ENCODE data around the gene PCDHGB3.
A peak's percentile ranks its signal among the peaks of the same experiment; 100 is the strongest.
"Not testable (repeated sequence)": the region's sequence is repeated elsewhere in the genome, so short reads cannot be mapped to it uniquely, and the experiment has no call there.

PCDHGB3 gene

DNA sequence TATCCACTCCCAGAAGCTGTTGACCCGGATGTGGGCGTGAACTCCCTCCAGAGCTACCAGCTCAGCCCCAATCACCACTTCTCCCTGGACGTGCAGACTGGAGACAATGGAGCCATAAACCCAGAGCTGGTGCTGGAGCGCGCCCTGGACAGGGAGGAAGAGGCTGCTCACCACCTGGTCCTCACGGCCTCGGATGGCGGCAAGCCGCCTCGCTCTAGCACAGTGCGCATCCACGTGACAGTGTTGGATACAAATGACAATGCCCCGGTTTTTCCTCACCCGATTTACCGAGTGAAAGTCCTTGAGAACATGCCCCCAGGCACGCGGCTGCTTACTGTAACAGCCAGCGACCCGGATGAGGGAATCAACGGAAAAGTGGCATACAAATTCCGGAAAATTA lies 23.2 kb downstream of the PCDHGB3 start:
- DNase-seq = no peak

DNA sequence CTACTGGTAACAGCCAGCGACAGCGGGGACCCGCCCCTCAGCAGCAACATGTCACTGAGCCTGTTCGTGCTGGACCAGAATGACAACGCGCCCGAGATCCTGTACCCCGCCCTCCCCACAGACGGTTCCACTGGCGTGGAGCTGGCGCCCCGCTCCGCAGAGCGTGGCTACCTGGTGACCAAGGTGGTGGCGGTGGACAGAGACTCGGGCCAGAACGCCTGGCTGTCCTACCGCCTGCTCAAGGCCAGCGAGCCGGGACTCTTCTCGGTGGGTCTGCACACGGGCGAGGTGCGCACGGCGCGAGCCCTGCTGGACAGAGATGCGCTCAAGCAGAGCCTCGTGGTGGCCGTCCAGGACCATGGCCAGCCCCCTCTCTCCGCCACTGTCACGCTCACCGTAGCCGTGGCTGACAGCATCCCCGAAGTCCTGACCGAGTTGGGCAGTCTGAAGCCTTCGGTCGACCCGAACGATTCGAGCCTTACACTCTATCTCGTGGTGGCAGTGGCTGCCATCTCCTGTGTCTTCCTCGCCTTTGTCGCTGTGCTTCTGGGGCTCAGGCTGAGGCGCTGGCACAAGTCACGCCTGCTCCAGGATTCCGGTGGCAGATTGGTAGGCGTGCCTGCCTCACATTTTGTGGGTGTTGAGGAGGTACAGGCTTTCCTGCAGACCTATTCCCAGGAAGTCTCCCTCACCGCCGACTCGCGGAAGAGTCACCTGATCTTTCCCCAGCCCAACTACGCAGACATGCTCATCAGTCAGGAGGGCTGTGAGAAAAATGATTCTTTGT lies 24.6 kb downstream of the PCDHGB3 start:
- DNase-seq = not testable (repeated sequence)

DNA sequence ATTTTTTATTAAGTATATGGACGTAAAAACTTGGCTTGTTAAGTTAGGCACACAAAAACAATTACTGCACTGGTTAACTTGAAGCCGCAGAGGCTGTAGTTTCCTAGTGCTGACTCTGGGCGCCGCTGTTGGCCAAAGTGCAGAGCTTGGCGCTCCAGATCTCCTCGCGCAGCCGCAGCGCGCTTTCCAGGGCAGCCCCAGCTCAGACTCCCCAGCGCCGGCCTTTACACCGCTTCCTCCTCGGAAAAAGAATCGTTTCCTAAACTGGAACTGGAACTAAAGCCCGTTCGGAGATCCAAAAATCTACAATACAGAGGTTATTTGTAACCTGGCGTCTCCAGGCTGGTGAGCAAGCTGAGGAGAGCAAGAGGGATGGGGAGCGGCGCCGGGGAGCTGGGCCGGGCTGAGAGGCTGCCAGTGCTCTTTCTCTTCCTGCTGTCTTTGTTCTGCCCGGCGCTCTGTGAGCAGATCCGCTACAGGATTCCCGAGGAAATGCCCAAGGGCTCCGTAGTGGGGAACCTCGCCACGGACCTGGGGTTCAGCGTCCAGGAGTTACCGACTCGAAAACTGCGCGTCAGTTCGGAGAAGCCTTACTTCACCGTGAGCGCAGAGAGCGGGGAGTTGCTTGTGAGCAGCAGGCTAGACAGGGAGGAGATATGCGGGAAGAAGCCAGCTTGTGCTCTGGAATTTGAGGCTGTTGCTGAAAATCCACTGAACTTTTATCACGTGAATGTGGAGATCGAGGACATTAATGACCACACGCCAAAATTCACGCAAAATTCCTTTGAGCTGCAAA lies 27.9 kb downstream of the PCDHGB3 start, which contains the start of gene PCDHGB5:
TSS of gene PCDHGB5 (plus strand) at position 192 of the 796 bp plus-strand sequence. CDS start at position 373, 181 bp downstream.
- peak; percentile 61 for DNase-seq

DNA sequence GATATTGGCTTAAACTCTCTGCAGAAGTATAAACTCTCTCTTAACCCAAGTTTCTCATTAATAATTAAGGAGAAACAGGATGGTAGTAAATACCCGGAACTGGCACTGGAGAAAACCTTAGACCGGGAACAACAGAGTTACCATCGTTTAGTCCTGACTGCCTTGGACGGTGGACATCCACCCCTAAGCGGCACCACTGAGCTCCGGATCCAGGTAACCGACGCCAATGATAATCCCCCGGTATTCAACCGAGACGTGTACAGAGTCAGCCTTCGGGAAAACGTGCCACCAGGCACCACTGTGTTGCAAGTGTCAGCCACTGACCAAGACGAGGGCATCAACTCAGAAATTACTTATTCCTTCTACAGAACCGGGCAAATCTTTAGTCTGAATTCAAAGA lies 28.6 kb downstream of the PCDHGB3 start:
- DNase-seq = no peak

DNA sequence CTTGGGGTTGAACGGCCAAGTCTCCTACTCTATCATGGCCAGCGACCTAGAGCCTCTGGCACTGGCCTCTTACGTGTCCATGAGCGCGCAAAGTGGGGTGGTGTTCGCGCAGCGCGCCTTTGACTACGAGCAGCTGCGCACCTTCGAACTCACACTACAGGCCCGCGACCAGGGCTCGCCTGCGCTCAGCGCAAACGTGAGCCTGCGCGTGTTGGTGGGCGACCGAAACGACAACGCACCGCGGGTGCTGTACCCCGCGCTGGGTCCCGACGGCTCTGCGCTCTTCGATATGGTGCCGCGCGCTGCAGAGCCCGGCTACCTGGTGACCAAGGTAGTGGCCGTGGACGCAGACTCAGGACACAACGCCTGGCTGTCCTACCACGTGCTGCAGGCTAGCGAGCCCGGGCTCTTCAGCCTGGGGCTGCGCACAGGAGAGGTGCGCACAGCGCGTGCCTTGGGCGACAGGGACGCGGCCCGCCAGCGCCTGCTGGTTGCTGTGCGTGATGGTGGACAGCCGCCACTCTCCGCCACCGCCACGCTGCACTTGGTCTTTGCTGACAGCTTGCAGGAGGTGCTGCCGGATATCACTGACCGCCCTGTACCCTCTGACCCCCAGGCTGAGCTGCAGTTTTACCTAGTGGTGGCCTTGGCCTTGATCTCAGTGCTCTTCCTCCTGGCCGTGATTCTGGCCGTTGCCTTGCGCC lies 29.7 kb downstream of the PCDHGB3 start:
- no peak for DNase-seq

DNA sequence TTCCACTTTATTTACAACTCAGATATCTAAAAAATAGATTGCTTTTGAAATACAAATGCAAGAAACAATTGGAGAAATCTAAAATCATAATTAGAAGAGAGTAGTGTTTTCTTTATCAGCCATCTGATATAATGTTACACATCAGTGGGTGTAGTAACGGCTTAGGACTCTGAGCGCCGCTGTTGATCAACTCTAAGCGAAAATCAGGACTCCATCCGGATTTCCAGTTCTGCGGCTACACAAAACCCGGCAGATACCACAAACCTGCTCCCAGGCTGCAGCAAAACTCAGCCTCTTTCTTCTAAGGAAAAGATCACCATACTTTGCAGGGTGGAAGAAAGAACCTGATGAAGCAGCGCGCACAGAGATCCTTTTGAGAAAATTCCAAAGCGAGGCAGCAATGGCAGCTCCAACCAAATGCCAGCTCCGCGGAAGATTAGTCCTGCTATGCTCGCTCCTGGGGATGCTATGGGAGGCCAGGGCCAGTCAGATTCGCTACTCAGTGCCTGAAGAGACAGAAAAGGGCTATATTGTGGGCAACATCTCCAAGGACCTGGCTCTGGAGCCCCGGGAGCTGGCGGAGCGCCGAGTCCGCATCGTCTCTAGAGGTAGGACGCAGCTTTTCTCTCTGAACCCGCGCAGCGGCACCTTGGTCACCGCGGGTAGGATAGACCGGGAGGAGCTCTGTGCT lies 32.7 kb downstream of the PCDHGB3 start, which contains the start of gene PCDHGA9:
TSS of gene PCDHGA9 (plus strand) at position 226 of the 691 bp plus-strand sequence. CDS start at position 401, 175 bp downstream.
- DNase-seq = peak; percentile 30

DNA sequence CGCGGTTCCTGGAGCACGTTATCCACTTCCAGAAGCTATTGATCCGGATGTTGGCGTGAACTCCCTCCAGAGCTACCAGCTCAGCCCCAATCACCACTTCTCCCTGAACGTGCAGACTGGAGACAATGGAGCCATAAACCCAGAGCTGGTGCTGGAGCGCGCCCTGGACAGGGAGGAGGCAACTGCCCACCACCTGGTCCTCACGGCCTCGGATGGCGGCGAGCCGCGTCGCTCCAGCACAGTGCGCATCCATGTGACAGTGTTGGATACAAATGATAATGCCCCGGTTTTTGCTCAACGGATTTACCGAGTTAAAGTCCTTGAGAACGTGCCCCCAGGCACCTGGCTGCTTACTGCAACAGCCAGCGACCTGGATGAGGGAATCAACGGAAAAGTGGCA lies 33.3 kb downstream of the PCDHGB3 start:
- no peak for DNase-seq

DNA sequence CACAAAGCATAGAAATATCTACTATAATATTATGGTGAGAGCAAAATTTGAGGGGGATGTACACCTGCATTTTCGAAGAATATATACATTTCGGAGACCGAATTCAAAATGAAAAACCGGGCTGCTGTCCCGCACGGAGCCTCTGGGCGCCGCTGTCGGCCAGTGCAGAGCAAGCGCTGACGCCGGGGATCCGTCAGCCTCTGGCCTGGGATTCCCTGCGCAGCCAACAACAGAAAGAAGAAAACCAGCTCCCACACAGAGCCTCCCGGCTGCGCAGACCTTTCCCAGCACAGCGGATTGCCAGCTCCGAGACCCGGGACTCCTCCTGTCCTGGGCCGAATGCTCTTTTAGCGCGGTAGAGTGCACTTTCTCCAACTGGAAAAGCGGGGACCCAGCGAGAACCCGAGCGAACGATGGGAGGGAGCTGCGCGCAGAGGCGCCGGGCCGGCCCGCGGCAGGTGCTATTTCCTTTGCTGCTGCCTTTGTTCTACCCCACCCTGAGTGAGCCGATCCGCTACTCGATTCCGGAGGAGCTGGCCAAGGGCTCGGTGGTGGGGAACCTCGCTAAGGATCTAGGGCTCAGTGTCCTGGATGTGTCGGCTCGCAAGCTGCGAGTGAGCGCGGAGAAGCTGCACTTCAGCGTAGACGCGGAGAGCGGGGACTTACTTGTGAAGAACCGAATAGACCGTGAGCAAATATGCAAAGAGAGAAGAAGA lies 37.9 kb downstream of the PCDHGB3 start, which contains the start of gene PCDHGB6:
TSS of gene PCDHGB6 (plus strand) at position 232 of the 716 bp plus-strand sequence. CDS start at position 414, 182 bp downstream.
- DNase-seq = not testable (repeated sequence)

DNA sequence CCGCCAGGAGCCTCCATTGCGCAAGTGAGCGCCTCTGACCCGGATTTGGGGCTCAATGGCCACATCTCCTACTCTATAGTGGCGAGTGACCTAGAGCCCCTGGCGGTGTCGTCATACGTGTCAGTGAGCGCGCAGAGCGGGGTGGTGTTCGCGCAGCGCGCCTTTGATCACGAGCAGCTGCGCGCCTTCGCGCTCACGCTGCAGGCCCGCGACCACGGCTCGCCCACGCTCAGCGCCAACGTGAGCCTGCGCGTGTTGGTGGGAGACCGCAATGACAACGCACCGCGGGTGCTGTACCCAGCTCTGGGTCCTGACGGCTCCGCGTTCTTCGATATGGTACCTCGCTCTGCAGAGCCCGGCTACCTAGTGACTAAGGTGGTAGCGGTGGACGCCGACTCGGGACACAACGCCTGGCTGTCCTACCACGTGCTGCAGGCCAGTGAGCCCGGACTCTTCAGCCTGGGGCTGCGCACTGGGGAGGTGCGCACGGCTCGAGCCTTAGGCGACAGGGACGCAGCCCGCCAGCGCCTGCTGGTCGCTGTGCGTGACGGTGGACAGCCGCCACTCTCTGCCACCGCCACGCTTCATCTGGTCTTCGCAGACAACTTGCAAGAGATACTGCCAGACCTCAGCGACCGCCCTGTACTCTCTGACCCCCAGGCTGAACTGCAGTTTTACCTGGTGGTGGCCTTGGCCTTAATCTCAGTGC lies 39.7 kb downstream of the PCDHGB3 start:
- DNase-seq = no peak

DNA sequence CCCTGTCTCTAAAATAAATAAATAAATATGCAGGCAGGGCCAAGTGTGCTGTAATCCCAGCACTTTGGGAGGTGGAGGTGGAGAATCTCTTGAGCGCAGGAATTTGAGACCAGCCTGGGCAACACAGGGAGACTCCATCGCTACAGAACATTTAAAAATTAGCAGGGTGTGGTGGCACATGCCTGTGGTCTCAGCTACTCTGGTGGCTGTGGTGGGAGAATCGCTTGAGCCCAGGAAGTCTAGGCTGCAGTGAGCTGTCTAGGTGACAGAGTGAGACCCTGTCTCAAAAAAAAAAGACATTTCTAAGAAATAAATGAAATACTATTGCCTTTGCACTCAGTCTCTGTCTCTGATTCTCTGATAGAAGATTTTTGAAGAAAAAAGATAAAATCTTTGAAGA lies 41.5 kb downstream of the PCDHGB3 start:
- no peak for DNase-seq

DNA sequence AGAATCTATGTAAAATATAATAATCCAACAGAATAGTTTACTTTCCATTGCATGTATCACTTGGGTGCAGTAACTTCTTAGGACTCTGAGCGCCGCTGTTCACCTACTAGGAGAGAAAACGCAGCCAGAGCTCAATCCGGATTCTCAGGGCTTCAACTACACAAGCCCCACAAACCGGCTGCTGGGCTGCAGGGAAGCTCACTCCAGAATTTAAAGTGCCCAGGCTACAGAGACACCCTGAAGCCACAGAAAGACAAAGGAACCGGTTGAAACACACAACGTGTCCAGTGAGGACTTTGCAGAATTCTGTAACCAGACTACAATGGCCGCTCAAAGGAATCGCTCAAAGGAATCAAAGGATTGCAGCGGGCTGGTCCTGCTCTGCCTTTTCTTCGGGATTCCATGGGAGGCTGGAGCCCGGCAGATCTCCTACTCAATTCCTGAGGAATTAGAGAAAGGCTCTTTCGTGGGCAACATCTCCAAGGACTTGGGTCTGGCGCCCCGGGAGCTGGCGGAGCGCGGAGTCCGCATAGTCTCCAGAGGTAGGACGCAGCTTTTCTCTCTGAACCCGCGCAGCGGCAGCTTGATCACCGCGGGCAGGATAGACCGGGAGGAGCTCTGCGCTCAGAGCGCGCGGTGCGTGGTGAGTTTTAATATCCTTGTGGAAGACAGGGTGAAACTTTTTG lies 43.0 kb downstream of the PCDHGB3 start, which contains the start of gene PCDHGA10:
TSS of gene PCDHGA10 (plus strand) at position 134 of the 686 bp plus-strand sequence. CDS start at position 323, 189 bp downstream.
- peak; percentile 69 for DNase-seq

DNA sequence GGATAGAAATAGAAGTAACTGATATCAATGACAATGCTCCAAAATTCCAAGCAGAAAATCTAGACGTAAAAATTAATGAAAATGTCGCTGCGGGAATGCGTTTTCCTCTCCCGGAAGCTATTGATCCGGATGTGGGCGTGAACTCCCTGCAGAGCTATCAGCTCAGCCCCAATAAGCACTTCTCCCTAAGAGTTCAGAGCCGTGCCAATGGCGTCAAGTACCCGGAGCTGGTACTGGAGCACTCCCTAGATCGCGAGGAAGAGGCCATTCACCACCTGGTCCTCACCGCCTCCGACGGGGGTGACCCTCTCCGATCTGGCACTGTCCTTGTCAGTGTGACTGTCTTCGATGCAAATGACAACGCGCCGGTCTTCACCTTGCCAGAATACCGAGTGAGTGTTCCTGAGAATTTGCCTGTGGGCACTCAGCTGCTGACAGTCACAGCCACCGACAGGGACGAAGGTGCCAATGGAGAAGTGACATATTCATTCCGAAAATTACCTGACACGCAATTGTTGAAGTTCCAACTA lies 43.6 kb downstream of the PCDHGB3 start:
- DNase-seq = no peak

DNA sequence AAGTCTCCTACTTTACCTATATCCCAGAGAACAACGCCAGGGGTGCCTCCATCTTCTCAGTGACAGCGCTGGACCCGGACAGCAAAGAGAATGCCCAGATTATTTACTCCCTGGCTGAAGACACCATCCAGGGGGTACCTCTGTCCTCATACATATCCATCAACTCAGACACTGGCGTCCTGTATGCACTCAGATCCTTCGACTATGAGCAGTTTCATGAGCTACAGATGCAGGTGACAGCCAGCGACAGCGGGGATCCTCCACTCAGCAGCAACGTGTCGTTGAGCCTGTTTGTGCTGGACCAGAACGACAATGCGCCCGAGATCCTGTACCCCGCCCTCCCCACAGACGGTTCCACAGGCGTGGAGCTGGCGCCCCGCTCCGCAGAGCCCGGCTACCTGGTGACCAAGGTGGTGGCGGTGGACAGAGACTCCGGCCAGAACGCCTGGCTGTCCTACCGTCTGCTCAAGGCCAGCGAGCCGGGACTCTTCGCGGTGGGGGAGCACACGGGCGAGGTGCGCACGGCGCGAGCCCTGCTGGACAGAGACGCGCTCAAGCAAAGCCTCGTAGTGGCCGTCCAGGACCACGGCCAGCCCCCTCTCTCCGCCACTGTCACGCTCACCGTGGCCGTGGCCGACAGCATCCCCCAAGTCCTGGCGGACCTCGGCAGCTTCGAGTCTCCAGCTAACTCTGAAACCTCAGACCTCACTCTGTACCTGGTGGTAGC lies 44.7 kb downstream of the PCDHGB3 start:
- not testable (repeated sequence) for DNase-seq

DNA sequence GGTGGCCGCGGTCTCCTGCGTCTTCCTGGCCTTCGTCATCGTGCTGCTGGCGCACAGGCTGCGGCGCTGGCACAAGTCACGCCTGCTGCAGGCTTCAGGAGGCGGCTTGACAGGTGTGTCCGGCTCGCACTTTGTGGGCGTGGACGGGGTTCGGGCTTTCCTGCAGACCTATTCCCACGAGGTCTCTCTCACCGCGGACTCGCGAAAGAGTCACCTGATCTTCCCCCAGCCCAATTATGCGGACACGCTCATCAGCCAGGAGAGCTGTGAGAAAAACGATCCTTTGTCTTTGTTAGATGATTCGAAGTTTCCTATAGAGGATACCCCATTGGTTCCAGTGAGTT lies 45.2 kb downstream of the PCDHGB3 start:
- not testable (repeated sequence) for DNase-seq

DNA sequence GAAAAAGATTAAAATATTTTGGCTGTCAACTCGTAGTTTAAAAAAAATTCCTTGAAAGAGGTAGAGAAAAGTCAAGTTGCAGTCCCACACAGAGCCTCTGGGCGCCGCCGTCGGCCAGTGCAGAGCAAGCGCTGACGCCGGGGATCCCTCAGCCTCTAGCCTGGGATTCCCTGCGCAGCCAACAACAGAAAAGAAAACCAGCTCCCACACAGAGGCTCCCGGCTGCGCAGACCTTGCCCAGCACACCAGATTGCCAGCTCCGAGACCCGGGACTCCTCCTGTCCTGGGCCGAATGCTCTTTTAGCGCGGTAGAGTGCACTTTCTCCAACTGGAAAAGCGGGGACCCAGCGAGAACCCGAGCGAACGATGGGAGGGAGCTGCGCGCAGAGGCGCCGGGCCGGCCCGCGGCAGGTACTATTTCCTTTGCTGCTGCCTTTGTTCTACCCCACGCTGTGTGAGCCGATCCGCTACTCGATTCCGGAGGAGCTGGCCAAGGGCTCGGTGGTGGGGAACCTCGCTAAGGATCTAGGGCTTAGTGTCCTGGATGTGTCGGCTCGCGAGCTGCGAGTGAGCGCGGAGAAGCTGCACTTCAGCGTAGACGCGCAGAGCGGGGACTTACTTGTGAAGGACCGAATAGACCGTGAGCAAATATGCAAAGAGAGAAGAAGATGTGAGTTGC lies 47.6 kb downstream of the PCDHGB3 start, which contains the start of gene PCDHGB7:
TSS of gene PCDHGB7 (plus strand) at position 184 of the 679 bp plus-strand sequence. CDS start at position 367, 183 bp downstream.
- DNase-seq = peak; percentile 80

DNA sequence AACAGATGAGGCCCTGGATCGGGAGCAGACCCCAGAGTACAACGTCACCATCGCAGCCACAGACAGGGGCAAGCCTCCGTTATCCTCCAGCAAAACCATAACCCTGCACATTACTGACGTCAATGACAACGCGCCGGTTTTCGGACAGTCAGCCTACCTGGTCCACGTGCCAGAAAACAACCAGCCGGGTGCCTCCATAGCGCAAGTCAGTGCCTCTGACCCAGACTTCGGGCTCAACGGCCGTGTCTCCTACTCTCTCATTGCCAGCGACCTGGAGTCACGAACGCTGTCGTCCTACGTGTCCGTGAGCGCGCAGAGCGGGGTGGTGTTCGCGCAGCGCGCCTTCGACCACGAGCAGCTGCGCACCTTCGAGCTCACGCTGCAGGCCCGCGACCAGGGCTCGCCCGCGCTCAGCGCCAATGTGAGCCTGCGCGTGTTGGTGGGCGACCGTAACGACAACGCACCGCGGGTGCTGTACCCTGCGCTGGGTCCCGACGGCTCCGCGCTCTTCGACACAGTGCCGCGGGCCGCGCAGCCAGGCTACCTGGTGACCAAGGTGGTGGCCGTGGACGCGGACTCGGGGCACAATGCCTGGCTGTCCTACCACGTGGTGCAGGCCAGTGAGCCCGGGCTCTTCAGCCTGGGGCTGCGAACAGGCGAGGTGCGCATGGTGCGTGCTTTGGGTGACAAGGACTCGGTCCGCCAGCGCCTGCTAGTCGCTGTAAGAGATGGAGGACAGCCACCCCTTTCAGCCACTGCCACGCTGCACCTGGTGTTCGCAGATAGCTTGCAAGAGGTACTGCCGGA lies 49.2 kb downstream of the PCDHGB3 start:
- no peak for DNase-seq

DNA sequence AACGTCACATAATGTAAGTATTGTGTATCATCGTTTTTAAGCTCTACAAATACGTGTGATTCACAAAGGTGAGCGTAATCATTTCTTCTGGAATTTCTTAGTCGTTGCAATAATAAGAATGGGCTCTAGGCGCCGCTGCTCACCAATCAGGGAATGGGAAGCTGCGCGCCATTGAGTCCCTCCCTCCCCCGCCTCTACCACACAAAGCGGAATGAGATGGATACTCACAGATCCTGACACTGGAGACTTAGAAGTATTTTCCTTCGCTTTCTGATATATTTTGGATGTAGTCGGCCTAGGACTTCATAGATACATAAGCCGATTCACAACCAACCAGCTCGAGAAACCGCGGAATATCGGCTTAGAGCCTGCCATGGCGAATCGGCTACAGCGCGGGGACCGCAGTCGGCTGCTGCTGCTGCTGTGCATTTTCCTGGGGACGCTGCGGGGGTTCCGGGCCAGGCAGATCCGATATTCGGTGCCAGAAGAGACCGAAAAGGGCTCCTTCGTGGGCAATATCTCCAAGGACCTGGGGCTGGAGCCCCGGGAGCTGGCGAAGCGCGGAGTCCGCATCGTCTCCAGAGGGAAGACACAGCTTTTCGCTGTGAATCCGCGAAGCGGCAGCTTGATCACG lies 50.9 kb downstream of the PCDHGB3 start, which contains the start of gene PCDHGA11:
TSS of gene PCDHGA11 (plus strand) at position 197 of the 634 bp plus-strand sequence. CDS start at position 374, 177 bp downstream.
- DNase-seq = peak; percentile 67

Data from fibroblast of upper back skin (primary cell).